ENCODE results near the gene LUC7L2. TPM values are rescaled to one million over a fixed set of nuclear protein-coding genes. Genes with fewer than 3 reads are reported as not detected.
"Not testable (repeated sequence)": the region's sequence is repeated elsewhere in the genome, so short reads cannot be mapped to it uniquely, and the experiment has no call there.

LUC7L2 gene
- total and polyA plus RNA-seq, 2 donors (not counting 1 experiment from before 2014, with no cell fraction given) = 26.5 to 142 TPM

GRCh38 chr7:139465072-139465471 lies 105.4 kb downstream of the LUC7L2 start:
- H3K4me1 Mint-ChIP-seq; POLR2A ChIA-PET; H3K4me3 Mint-ChIP-seq; H3K36me3 ChIP-seq (replicated peaks in 1 of 2; ENCODE audit: control extremely low read depth in 1 of 2, control insufficient read depth in 1 of 2, extremely low read depth in 1 of 2, insufficient read depth in 2 of 2, low read length in 1 of 2); H3K27ac ChIP-seq (ENCODE audit: low read length in 2 of 2); H3K4me2 ChIP-seq (replicated peaks; ENCODE audit: low read depth, low read length, poor library complexity, severe bottlenecking); H4K20me1 ChIP-seq (ENCODE audit: control insufficient read depth, insufficient read depth, low read length, poor library complexity, severe bottlenecking); intact Hi-C loops (cut with micrococcal nuclease); H2AFZ ChIP-seq (ENCODE audit: insufficient read depth, low read depth, low read length, poor library complexity, severe bottlenecking); DNase-seq; H3K27ac Mint-ChIP-seq; ATAC-seq (ENCODE audit: low read depth); H3K9me3 Mint-ChIP-seq (ENCODE audit: insufficient read depth); H3K4me1 ChIP-seq (ENCODE audit: control insufficient read depth in 2 of 2, insufficient read depth in 2 of 2, low read length in 2 of 2); H3K9ac ChIP-seq (ENCODE audit: low read length); H3K4me3 ChIP-seq (ENCODE audit: control extremely low read depth in 1 of 5, extremely low read depth in 1 of 5, insufficient read depth in 1 of 5, low read depth in 2 of 5, low read length in 4 of 5); H3K79me2 ChIP-seq (ENCODE audit: control insufficient read depth, insufficient read depth, low read length); H3K27me3 ChIP-seq (replicated peaks in 1 of 4; ENCODE audit: control extremely low read depth in 1 of 4, control insufficient read depth in 3 of 4, insufficient read depth in 4 of 4, low read length in 3 of 4); CTCF ChIA-PET: not testable (repeated sequence)
- WGBS (ENCODE audit: insufficient coverage) = no CpG with 5 or more reads among the region's 10 CpGs
- peaks cover 0 to 14% (median 0%) of the 10 kb centered on the region in 3 donors for H3K9me3 ChIP-seq (ENCODE audit: control extremely low read depth in 1 of 3, control insufficient read depth in 2 of 3, insufficient read depth in 1 of 3, low read length in 2 of 3)
- peaks cover 16% of the 10 kb centered on the region for H3K27me3 Mint-ChIP-seq

GRCh38 chr7:139467729-139468128 lies 108.0 kb downstream of the LUC7L2 start:
- H3K4me3 Mint-ChIP-seq; H3K27ac Mint-ChIP-seq; H3K27ac ChIP-seq (ENCODE audit: low read length in 2 of 2); H3K27me3 ChIP-seq (replicated peaks in 1 of 4; ENCODE audit: control extremely low read depth in 1 of 4, control insufficient read depth in 3 of 4, insufficient read depth in 4 of 4, low read length in 3 of 4); H3K9me3 Mint-ChIP-seq (ENCODE audit: insufficient read depth); CTCF ChIA-PET; H3K4me2 ChIP-seq (replicated peaks; ENCODE audit: low read depth, low read length, poor library complexity, severe bottlenecking); H3K9ac ChIP-seq (ENCODE audit: low read length); H4K20me1 ChIP-seq (ENCODE audit: control insufficient read depth, insufficient read depth, low read length, poor library complexity, severe bottlenecking); H3K4me1 ChIP-seq (ENCODE audit: control insufficient read depth in 2 of 2, insufficient read depth in 2 of 2, low read length in 2 of 2); H3K4me1 Mint-ChIP-seq; H3K4me3 ChIP-seq (ENCODE audit: control extremely low read depth in 1 of 5, extremely low read depth in 1 of 5, insufficient read depth in 1 of 5, low read depth in 2 of 5, low read length in 4 of 5); intact Hi-C loops (cut with micrococcal nuclease); H3K79me2 ChIP-seq (ENCODE audit: control insufficient read depth, insufficient read depth, low read length); DNase-seq; H2AFZ ChIP-seq (ENCODE audit: insufficient read depth, low read depth, low read length, poor library complexity, severe bottlenecking); POLR2A ChIA-PET; H3K36me3 ChIP-seq (replicated peaks in 1 of 2; ENCODE audit: control extremely low read depth in 1 of 2, control insufficient read depth in 1 of 2, extremely low read depth in 1 of 2, insufficient read depth in 2 of 2, low read length in 1 of 2); ATAC-seq (ENCODE audit: low read depth): not testable (repeated sequence)
- 85% methylated on average over 6 of the region's 7 CpGs for WGBS (ENCODE audit: insufficient coverage)
- H3K27me3 Mint-ChIP-seq = peaks cover 14% of the 10 kb centered on the region
- H3K9me3 ChIP-seq (ENCODE audit: control extremely low read depth in 1 of 3, control insufficient read depth in 2 of 3, insufficient read depth in 1 of 3, low read length in 2 of 3) = peaks cover 0 to 14% (median 0%) of the 10 kb centered on the region in 3 donors

GRCh38 chr7:139468281-139468680 lies 108.6 kb downstream of the LUC7L2 start:
- ATAC-seq (ENCODE audit: low read depth); H3K79me2 ChIP-seq (ENCODE audit: control insufficient read depth, insufficient read depth, low read length); CTCF ChIA-PET; H3K27ac ChIP-seq (ENCODE audit: low read length in 2 of 2); H3K4me1 ChIP-seq (ENCODE audit: control insufficient read depth in 2 of 2, insufficient read depth in 2 of 2, low read length in 2 of 2); DNase-seq; intact Hi-C loops (cut with micrococcal nuclease); H3K9ac ChIP-seq (ENCODE audit: low read length); H3K27me3 Mint-ChIP-seq; H3K4me3 ChIP-seq (ENCODE audit: control extremely low read depth in 1 of 5, extremely low read depth in 1 of 5, insufficient read depth in 1 of 5, low read depth in 2 of 5, low read length in 4 of 5); H3K4me1 Mint-ChIP-seq; H3K27me3 ChIP-seq (replicated peaks in 1 of 4; ENCODE audit: control extremely low read depth in 1 of 4, control insufficient read depth in 3 of 4, insufficient read depth in 4 of 4, low read length in 3 of 4); H3K4me3 Mint-ChIP-seq; H3K4me2 ChIP-seq (replicated peaks; ENCODE audit: low read depth, low read length, poor library complexity, severe bottlenecking); H2AFZ ChIP-seq (ENCODE audit: insufficient read depth, low read depth, low read length, poor library complexity, severe bottlenecking); POLR2A ChIA-PET; H3K27ac Mint-ChIP-seq; H4K20me1 ChIP-seq (ENCODE audit: control insufficient read depth, insufficient read depth, low read length, poor library complexity, severe bottlenecking); H3K9me3 Mint-ChIP-seq (ENCODE audit: insufficient read depth); H3K36me3 ChIP-seq (replicated peaks in 1 of 2; ENCODE audit: control extremely low read depth in 1 of 2, control insufficient read depth in 1 of 2, extremely low read depth in 1 of 2, insufficient read depth in 2 of 2, low read length in 1 of 2): not testable (repeated sequence)
- 92% methylated on average over 1 of the region's 5 CpGs for WGBS (ENCODE audit: insufficient coverage)
- peaks cover 0 to 13% (median 0%) of the 10 kb centered on the region in 3 donors for H3K9me3 ChIP-seq (ENCODE audit: control extremely low read depth in 1 of 3, control insufficient read depth in 2 of 3, insufficient read depth in 1 of 3, low read length in 2 of 3)

All from B cell (primary cell).